HepG2 (cell line): ENCODE results near the gene GRID1. TPM values are rescaled to one million over a fixed set of nuclear protein-coding genes. Genes with fewer than 3 reads are reported as not detected.
A peak's percentile ranks its signal among the peaks of the same experiment; 100 is the strongest.

Experiments used
- ATAC-seq: fragments of 200-7000 bp; cut with Tn5 transposase; 3 replicates; pipeline ENCODE4 v1.9.1; 2020; ENCODE audit warnings: mild to moderate bottlenecking, moderate library complexity
- BruUV-seq: library from RNA; stranded (reverse); fragments of 400-500 nt; replicated peaks from 2 replicates; lab custom pipeline; 2021; lab: Mats Ljungman, UMichigan
- CTCF ChIA-PET: fragments of 300-600 bp; formaldehyde crosslinking; extraction: SDS; loops from one replicate; lab custom pipeline; 2021; ENCODE audit warnings: low total read pairs, inconsistent platforms, low intra/inter-chr PET ratio; lab: Yijun Ruan, JAX
- POLR2A ChIA-PET: fragments of 350-600 bp; sonication (Branson Sonifier 250); formaldehyde crosslinking; loops from one replicate; lab custom pipeline; 2020; ENCODE audit warnings: antibody characterized with exemption, inconsistent platforms; lab: Yijun Ruan, JAX
- DNase-seq: peaks from one replicate; pipeline ENCODE4 v3.0.0-alpha.2; 2015; ENCODE audit warnings: low spot score
- FAIRE-seq: peaks from 3 replicates; lab custom pipeline; 2011; peaks lifted over from hg19 to GRCh38; lab: Jason Lieb, UNC
- H2AFZ ChIP-seq: one replicate; pipeline ENCODE4 v1.6.1; 2011; ENCODE audit warnings: low read length, inconsistent platforms
- H3K27ac ChIP-seq: fragments of 300-600 bp; 3 replicates; pipeline ENCODE4 v1.8.0; 2011; ENCODE audit warnings: mixed run types, mild to moderate bottlenecking, mixed read lengths, low read length, inconsistent platforms; ENCODE audit not compliant: insufficient read depth; ENCODE audit errors: extremely low read length
- H3K27me3 ChIP-seq, 2 experiments: fragments of 200-600 bp in 1 of 2; 2 replicates in 1 of 2; 3 replicates in 1 of 2; pipeline versions ENCODE4 v1.6.0 to v1.8.0; 2011; ENCODE audit warnings: low read length in 2 of 2, mild to moderate bottlenecking in 2 of 2, moderate library complexity in 2 of 2, inconsistent platforms in 1 of 2; ENCODE audit not compliant: insufficient read depth in 2 of 2, control insufficient read depth in 1 of 2
- H3K36me3 ChIP-seq, 2 experiments: fragments of 200-600 bp in 1 of 2; replicated peaks in 1 of 2; 2 replicates in 1 of 2; 3 replicates in 1 of 2; pipeline versions ENCODE4 v1.5.1 to v1.8.0; 2011; ENCODE audit warnings: low read length in 2 of 2, inconsistent platforms in 1 of 2; ENCODE audit not compliant: insufficient read depth in 2 of 2, control insufficient read depth in 1 of 2
- H3K4me1 ChIP-seq: 2 replicates; pipeline ENCODE4 v1.5.1; 2012; ENCODE audit warnings: low read length, inconsistent platforms; ENCODE audit not compliant: insufficient read depth
- H3K4me2 ChIP-seq: 2 replicates; pipeline ENCODE4 v1.6.0; 2011; ENCODE audit warnings: low read depth, low read length, inconsistent platforms
- H3K4me3 ChIP-seq, 3 experiments: fragments of 200-600 bp in 1 of 3; sonication (generic), shearing (Covaris generic) in 1 of 3; replicated peaks in 1 of 3; 2 replicates each; pipeline ENCODE4 v1.5.1; 2011 to 2016; ENCODE audit warnings: low read length in 3 of 3, inconsistent platforms in 2 of 3, low read depth in 2 of 3, mild to moderate bottlenecking in 2 of 3, control low read depth in 1 of 3, mixed read lengths in 1 of 3; ENCODE audit not compliant: insufficient read depth in 1 of 3
- H3K79me2 ChIP-seq: one replicate; pipeline ENCODE4 v1.6.1; 2011; ENCODE audit warnings: low read length, inconsistent platforms; ENCODE audit not compliant: insufficient read depth
- H3K9ac ChIP-seq: 2 replicates; pipeline ENCODE4 v1.6.0; 2011; ENCODE audit warnings: mild to moderate bottlenecking, low read depth, low read length, inconsistent platforms; ENCODE audit not compliant: insufficient read depth
- H3K9me3 ChIP-seq: 2 replicates; pipeline ENCODE4 v1.5.1; 2012; ENCODE audit warnings: mild to moderate bottlenecking, low read length
- H4K20me1 ChIP-seq: 2 replicates; pipeline ENCODE4 v1.6.0; 2011; ENCODE audit warnings: inconsistent platforms, mild to moderate bottlenecking, low read length, moderate library complexity; ENCODE audit not compliant: insufficient read depth
- ASH2L ChIP-seq: fragments of 300-600, 200-600 bp; sonication (generic); IDR thresholded peaks from 2 replicates; pipeline ENCODE4 v1.7.0; 2017; ENCODE audit warnings: low read depth, mild to moderate bottlenecking, moderate library complexity, mixed read lengths, low read length; ENCODE audit not compliant: insufficient read length
- MBD4 ChIP-seq: IDR thresholded peaks from 2 replicates; pipeline ENCODE4 v1.6.1; 2012; ENCODE audit warnings: low read length, inconsistent platforms, borderline replicate concordance
- MNT ChIP-seq: fragments of 450-650 bp; IDR thresholded peaks from 2 replicates; pipeline ENCODE4 v1.6.1; 2016
- MXD3 ChIP-seq: IDR thresholded peaks from 2 replicates; pipeline ENCODE4 v1.6.1; 2016; ENCODE audit warnings: mild to moderate bottlenecking, missing biosample characterization, missing genetic modification reagents
- NFKBIZ ChIP-seq: IDR thresholded peaks from 2 replicates; pipeline ENCODE4 v1.6.1; 2018; ENCODE audit warnings: missing genetic modification reagents, missing compliant biosample characterization
- RFX5 ChIP-seq: IDR thresholded peaks from 2 replicates; pipeline ENCODE4 v1.6.1; 2011; ENCODE audit warnings: low read depth, low read length, improper control_type of control experiment
- TCF12 ChIP-seq, 2 experiments: fragments of 450-650 bp in 1 of 2; sonication (generic) in 1 of 2; formaldehyde crosslinking in 1 of 2; IDR thresholded peaks; 2 replicates each; pipeline versions ENCODE4 v1.6.1 to v1.8.0; 2017 to 2022; ENCODE audit warnings: antibody characterized with exemption in 1 of 2, mild to moderate bottlenecking in 1 of 2, missing genetic modification reagents in 1 of 2, moderate library complexity in 1 of 2
- TFAP4 ChIP-seq: sonication (generic); IDR thresholded peaks from 2 replicates; pipeline ENCODE4 v1.6.1; 2016; ENCODE audit warnings: low read depth, borderline replicate concordance
- TSC22D2 ChIP-seq: sonication (generic); formaldehyde crosslinking; IDR thresholded peaks from 2 replicates; pipeline ENCODE4 v1.5.1; 2020; ENCODE audit warnings: missing genetic modification reagents, mild to moderate bottlenecking, borderline replicate concordance
- ZBTB37 ChIP-seq: sonication (generic); formaldehyde crosslinking; IDR thresholded peaks from 2 replicates; pipeline ENCODE4 v1.4.0; 2020; ENCODE audit warnings: mild to moderate bottlenecking, missing genetic modification reagents
- ZNF121 ChIP-seq: sonication (generic); formaldehyde crosslinking; IDR thresholded peaks from 2 replicates; pipeline ENCODE4 v1.5.0; 2020; ENCODE audit warnings: mild to moderate bottlenecking, missing genetic modification reagents
- ZNF280B ChIP-seq: sonication (generic); formaldehyde crosslinking; IDR thresholded peaks from 2 replicates; pipeline ENCODE4 v1.5.0; 2020; ENCODE audit warnings: missing genetic modification reagents, mild to moderate bottlenecking, borderline replicate concordance
- ZNF317 ChIP-seq: sonication (generic); formaldehyde crosslinking; IDR thresholded peaks from 2 replicates; pipeline ENCODE4 v1.5.0; 2020; ENCODE audit warnings: mild to moderate bottlenecking, missing genetic modification reagents
- ZNF326 ChIP-seq: sonication (generic); formaldehyde crosslinking; IDR thresholded peaks from 2 replicates; pipeline ENCODE4 v1.4.0; 2020; ENCODE audit warnings: missing genetic modification reagents, borderline replicate concordance
- ZNF597 ChIP-seq: sonication (generic); formaldehyde crosslinking; IDR thresholded peaks from 2 replicates; pipeline ENCODE4 v1.5.0; 2020; ENCODE audit warnings: missing genetic modification reagents
- ZNF891 ChIP-seq: sonication (generic); formaldehyde crosslinking; IDR thresholded peaks from 2 replicates; pipeline ENCODE4 v1.5.0; 2020; ENCODE audit warnings: mild to moderate bottlenecking, missing genetic modification reagents
- WGBS: methylation state at CpG from one replicate; pipeline ENCODE4 v1.1.6; 2017; ENCODE audit warnings: low lambda C conversion rate; 5-methylcytosine and 5-hydroxymethylcytosine counted together
- in situ Hi-C: cut with HindIII; loops from 2 replicates; pipeline ENCODE4 v1.10.0; 2017; ENCODE audit warnings: low pct_unique_long_range_greater_than_20kb; ENCODE audit not compliant: extremely low pct_ligation_motif_present
- intact Hi-C: fragments of 100-400 bp; cut with micrococcal nuclease; formaldehyde crosslinking; loops from one replicate; pipeline ENCODE4 v1.10.0; 2022; ENCODE audit not compliant: unreplicated experiment
- polyA plus RNA-seq, 8 experiments: library from polyadenylated mRNA; depleted of rRNA in 3 of 8; stranded (reverse) in 7 of 8; unstranded in 1 of 8; fragments of >200 nt; fragmentation: Illumina TruSeq in 4 of 8; extraction: Trizol in 4 of 8; gene quantifications; 2 replicates each; pipeline versions ENCODE4 v1.2.1 to v1.2.3, GENCODE V29; 2011 to 2016; ENCODE audit warnings: low read depth in 4 of 8, missing spikeins in 1 of 8, mixed read lengths in 1 of 8; ENCODE audit not compliant: insufficient read depth in 1 of 8
- total RNA-seq, 5 experiments: library from RNA; depleted of rRNA; stranded (reverse); fragments of >200 nt; fragmentation: Illumina TruSeq; extraction: Trizol; gene quantifications; 2 replicates each; pipeline ENCODE4 v1.2.3, GENCODE V29; 2016; ENCODE audit warnings: low read depth in 1 of 5

The GRID1 gene
- total and polyA plus RNA-seq, 2 of the 13 experiments (the other 11 are each of a cell fraction or from before 2014, with no cell fraction given): 0.05 TPM; not detected in 1

- TF ChIP-seq ASH2L (no peak), TCF12 (IDR thresholded peaks at IDR 0.05) (no peak), TCF12 (CRISPR knock-in tag; IDR thresholded peaks at IDR 0.05) (no peak), TSC22D2 (CRISPR knock-in tag) (no peak), ZNF121 (CRISPR knock-in tag) (no peak), ZNF891 (CRISPR knock-in tag) (no peak), ZNF597 (CRISPR knock-in tag) (no peak), ZNF326 (CRISPR knock-in tag) (no peak)
These were observed 801.2 kb downstream of the GRID1 start (continued) for GRCh38 chr10:85565381-85565780.

- TF ChIP-seq ZNF317 (CRISPR knock-in tag): no peak
- TF ChIP-seq MNT: 0 out of 2 replicates have a peak, but pooled peaks have one; percentile 9
- no peak for TF ChIP-seq ZNF891 (CRISPR knock-in tag)
- TF ChIP-seq ZBTB37 (CRISPR knock-in tag): no peak
- no peak for TF ChIP-seq TFAP4
- TF ChIP-seq NFKBIZ (CRISPR knock-in tag): no peak
- peak; percentile 86 for TF ChIP-seq RFX5
- TF ChIP-seq ZNF326 (CRISPR knock-in tag): no peak
- no peak for TF ChIP-seq MBD4
- TF ChIP-seq MXD3 (CRISPR knock-in tag): no peak
- TF ChIP-seq ZNF280B (CRISPR knock-in tag): no peak
- TF ChIP-seq, all 625 proteins: peak for 2
- Histone ChIP-seq H3K79me2 (no peaks in the 10 kb centered on the region), H3K4me1 (no peaks in the 10 kb centered on the region), H3K4me3 (no peak overlapping the region), H3K27me3 (no peaks in the 10 kb centered on the region), H3K9me3 (no peaks in the 10 kb centered on the region), H4K20me1 (no peaks in the 10 kb centered on the region), H3K27ac (no peak overlapping the region), H3K4me2 (no peak overlapping the region), H3K36me3 (no peaks in the 10 kb centered on the region), H3K9ac (no peak overlapping the region), H2AFZ (no peak overlapping the region)
- in situ Hi-C loops: no loop called here
- no peak for ATAC-seq
- DNase-seq: no peak
- intact Hi-C loops: no loop called here
- ChIA-PET CTCF (no interaction called here), POLR2A (no interaction called here)
- no peak for FAIRE-seq
- BruUV-seq: no TSS peak
- 3% methylated on average over 6 of the region's 6 CpGs for WGBS
These were observed 808.1 kb downstream of the GRID1 start for GRCh38 chr10:85558533-85558932.
